ENCODE data around the gene MON1B. TPM values are rescaled to one million over a fixed set of nuclear protein-coding genes. Genes with fewer than 3 reads are reported as not detected.

Gene MON1B
- total RNA-seq, 4 donors from 2014 or later: 24.1 to 51.4 (median 40.7) TPM

DNA sequence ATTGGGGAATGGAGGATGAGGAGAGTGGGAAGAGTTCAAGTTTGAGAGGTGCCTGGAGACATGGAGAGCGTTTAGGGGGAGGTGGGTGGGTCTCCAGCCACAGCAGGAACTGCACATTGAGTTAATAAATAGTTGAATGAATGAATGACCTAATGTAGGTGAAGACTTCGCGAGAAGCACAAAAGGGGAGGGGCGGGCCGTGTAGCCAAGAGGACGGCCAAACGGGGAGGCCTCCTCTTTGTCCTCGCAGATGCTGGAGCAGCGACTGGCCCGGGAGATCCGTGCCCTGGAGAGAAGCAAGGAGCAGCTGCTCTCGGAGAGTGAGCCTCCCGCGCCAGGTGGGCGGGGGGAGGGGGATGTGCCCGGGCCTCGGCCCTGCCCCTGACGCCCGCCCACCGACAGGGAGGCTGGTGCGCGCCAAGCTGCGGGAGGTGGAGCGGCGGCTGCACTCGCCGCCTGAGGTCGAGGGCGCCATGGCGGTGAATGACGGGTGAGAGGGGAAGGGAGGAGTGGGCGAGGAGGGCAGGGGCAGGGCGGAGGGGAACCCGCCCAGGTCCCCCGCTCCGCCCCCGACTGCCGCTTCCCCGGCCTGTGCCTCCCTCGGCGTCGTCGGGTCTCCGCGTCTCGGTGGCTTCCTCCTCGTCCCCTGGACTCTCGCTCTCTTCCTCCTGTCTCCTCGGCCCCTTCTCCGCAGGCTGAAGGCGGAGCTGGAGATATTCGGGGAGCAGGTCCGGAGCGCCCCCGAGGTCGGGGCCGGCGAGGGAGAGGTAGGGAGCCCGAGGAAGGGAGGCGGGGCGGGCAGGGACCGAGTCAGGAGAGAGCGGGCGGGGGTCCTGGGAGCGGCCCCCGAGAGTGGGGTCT lies 21.1 kb downstream of the MON1B start:
- peak overlapping the region; percentile 7 to 65 (median 49) for H3K27ac ChIP-seq

GRCh38 chr16:77212741-77213541 lies 22.0 kb downstream of the MON1B start:
- peak overlapping the region; percentile 30 to 77 (median 47) for H3K4me3 ChIP-seq (replicated peaks in 1 of 3)
- peaks cover 0 to 12% of the 10 kb centered on the region in 2 donors for H3K4me1 ChIP-seq
- no peaks in the 10 kb centered on the region for H3K27me3 ChIP-seq
- DNase-seq: peak; percentile 56 to 60
- H3K36me3 ChIP-seq: no peaks in the 10 kb centered on the region
- WGBS, 2 donors: 36% methylated on average over 17 to 29 of the region's 62 CpGs
- intact Hi-C loops (cut with DNase I): no loop called here
- H3K27ac ChIP-seq: peak overlapping the region; percentile 7 to 65 (median 49)
- TF ChIP-seq, protein P1, sequence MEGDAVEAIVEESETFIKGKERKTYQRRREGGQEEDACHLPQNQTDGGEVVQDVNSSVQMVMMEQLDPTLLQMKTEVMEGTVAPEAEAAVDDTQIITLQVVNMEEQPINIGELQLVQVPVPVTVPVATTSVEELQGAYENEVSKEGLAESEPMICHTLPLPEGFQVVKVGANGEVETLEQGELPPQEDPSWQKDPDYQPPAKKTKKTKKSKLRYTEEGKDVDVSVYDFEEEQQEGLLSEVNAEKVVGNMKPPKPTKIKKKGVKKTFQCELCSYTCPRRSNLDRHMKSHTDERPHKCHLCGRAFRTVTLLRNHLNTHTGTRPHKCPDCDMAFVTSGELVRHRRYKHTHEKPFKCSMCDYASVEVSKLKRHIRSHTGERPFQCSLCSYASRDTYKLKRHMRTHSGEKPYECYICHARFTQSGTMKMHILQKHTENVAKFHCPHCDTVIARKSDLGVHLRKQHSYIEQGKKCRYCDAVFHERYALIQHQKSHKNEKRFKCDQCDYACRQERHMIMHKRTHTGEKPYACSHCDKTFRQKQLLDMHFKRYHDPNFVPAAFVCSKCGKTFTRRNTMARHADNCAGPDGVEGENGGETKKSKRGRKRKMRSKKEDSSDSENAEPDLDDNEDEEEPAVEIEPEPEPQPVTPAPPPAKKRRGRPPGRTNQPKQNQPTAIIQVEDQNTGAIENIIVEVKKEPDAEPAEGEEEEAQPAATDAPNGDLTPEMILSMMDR (IDR thresholded peaks at IDR 0.05): no peak
- peak in 1 of 2 donors; percentile 22 for TF ChIP-seq POLR2A (IDR thresholded peaks at IDR 0.05)
- H3K9me3 ChIP-seq: no peaks in the 10 kb centered on the region

More for the DNA sequence above, 21.1 kb downstream of the MON1B start:
- Histone ChIP-seq H3K36me3 (no peaks in the 10 kb centered on the region), H3K4me1 (peaks cover 0 to 12% of the 10 kb centered on the region in 2 donors), H3K4me3 (replicated peaks in 1 of 3) (peak overlapping the region; percentile 30 to 77 (median 47)), H3K27me3 (no peaks in the 10 kb centered on the region), H3K9me3 (no peaks in the 10 kb centered on the region)
- peak in 1 of 2 donors; percentile 60 for TF ChIP-seq POLR2A (IDR thresholded peaks at IDR 0.05)
- TF ChIP-seq, protein P1 (IDR thresholded peaks at IDR 0.05): no peak
- intact Hi-C loops (cut with DNase I): no loop called here
- peak; percentile 76 for DNase-seq
- 2 to 6% methylated on average over 20 to 32 of the region's 66 CpGs for WGBS, 2 donors

GRCh38 chr16:77213542-77214106 lies 22.6 kb downstream of the MON1B start:
- WGBS, 2 donors: 83 to 90% methylated on average over 15 of the region's 15 CpGs
- intact Hi-C loops (cut with DNase I): no loop called here
- Histone ChIP-seq H3K4me3 (replicated peaks in 1 of 3) (no peak overlapping the region), H3K4me1 (peaks cover 0 to 12% of the 10 kb centered on the region in 2 donors), H3K27me3 (no peaks in the 10 kb centered on the region), H3K9me3 (no peaks in the 10 kb centered on the region), H3K27ac (no peak overlapping the region), H3K36me3 (no peaks in the 10 kb centered on the region)
- TF ChIP-seq, protein P1 (IDR thresholded peaks at IDR 0.05): no peak
- no peak for TF ChIP-seq POLR2A (IDR thresholded peaks at IDR 0.05)
- DNase-seq: peak in 1 of 2 donors; percentile 5

DNA sequence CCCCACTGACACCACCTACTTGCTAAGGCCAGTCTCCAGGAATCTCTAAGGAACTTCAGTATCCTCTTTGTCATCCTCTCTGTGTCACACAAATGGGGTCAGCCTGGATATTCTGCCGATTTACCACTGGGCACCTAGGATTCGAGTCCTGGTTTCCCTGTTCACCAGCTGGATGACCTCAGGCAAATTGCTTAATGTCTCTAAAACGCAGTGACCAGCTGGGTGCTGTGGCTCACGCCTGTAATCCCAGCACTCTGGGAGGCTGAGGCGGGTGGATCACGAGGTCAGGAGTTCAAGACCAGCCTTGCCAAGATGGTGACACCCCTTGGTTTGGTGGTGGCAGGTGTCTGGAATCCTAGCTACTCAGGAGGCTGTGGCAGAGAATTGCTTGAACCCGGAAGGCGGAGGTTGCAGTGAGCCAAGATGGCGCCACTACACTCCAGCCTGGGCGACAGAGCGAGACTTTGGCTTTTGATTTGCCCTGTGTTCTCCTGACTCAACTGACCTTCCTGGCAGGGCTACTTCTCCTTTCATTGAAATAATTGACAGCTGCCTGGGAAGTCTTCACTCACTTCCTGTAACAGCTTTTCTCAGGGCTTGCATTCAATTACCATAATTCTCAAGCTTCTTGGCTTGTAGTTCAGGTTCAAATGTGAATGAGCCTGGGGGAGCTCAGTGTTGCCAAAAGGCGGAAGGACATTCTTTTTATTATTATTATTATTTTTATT lies 23.6 kb downstream of the MON1B start:
- TF ChIP-seq, protein P1 (IDR thresholded peaks at IDR 0.05): no peak
- TF ChIP-seq POLR2A (IDR thresholded peaks at IDR 0.05): no peak
- no peaks in the 10 kb centered on the region for H3K27me3 ChIP-seq
- H3K27ac ChIP-seq: no peak overlapping the region
- no peak overlapping the region for H3K4me3 ChIP-seq (replicated peaks in 1 of 3)
- no peaks in the 10 kb centered on the region for H3K36me3 ChIP-seq
- intact Hi-C loops (cut with DNase I): no loop called here
- no peaks in the 10 kb centered on the region for H3K9me3 ChIP-seq
- H3K4me1 ChIP-seq: peaks cover 0 to 12% of the 10 kb centered on the region in 2 donors
- 81 to 90% methylated on average over 10 to 12 of the region's 12 CpGs for WGBS, 2 donors
- no peak for DNase-seq

Measured in thyroid gland (tissue), 4 donors.